Activated CD8-positive, alpha-beta memory T cell treated with anti-CD3 and anti-CD28 coated beads, Interleukin-2, amount 50 U/mL, for 1 hour (primary cell): ENCODE data around the gene MEI4.
"Not testable (repeated sequence)": the region's sequence is repeated elsewhere in the genome, so short reads cannot be mapped to it uniquely, and the experiment has no call there.

Experiments
- DNase-seq: peaks from one replicate; pipeline ENCODE4 v3.0.0-alpha.2; 2020; ENCODE audit errors: extremely low read depth

Gene MEI4

GRCh38 chr6:77814119-77814518 lies 161.3 kb downstream of the MEI4 start:
- DNase-seq, result no peak

- no peak for DNase-seq
Measured at GRCh38 chr6:77815531-77815930, 162.7 kb downstream of the MEI4 start.

- no peak for DNase-seq
Measured at GRCh38 chr6:77816766-77817270, 164.0 kb downstream of the MEI4 start.

- no peak for DNase-seq
Measured at GRCh38 chr6:77822265-77822664, 169.4 kb downstream of the MEI4 start.

GRCh38 chr6:77825204-77825603 lies 172.4 kb downstream of the MEI4 start:
- no peak for DNase-seq

- DNase-seq, result no peak
Measured at GRCh38 chr6:77829736-77830135, 176.9 kb downstream of the MEI4 start.

GRCh38 chr6:77833749-77834148 lies 180.9 kb downstream of the MEI4 start:
- not testable (repeated sequence) for DNase-seq

GRCh38 chr6:77834591-77834996 lies 181.8 kb downstream of the MEI4 start:
- no peak for DNase-seq

- DNase-seq, result no peak
Measured at GRCh38 chr6:77837034-77837784, 184.4 kb downstream of the MEI4 start.

GRCh38 chr6:77839292-77839691 lies 186.5 kb downstream of the MEI4 start:
- DNase-seq, result no peak

- DNase-seq, result no peak
Measured at GRCh38 chr6:77844822-77845221, 192.0 kb downstream of the MEI4 start.

- DNase-seq, result no peak
Measured at GRCh38 chr6:77853401-77853800, 200.6 kb downstream of the MEI4 start.

GRCh38 chr6:77856391-77856790 lies 203.6 kb downstream of the MEI4 start:
- no peak for DNase-seq

GRCh38 chr6:77857421-77857820 lies 204.6 kb downstream of the MEI4 start:
- DNase-seq, result no peak

- no peak for DNase-seq
Measured at GRCh38 chr6:77876300-77876699, 223.5 kb downstream of the MEI4 start.

- no peak for DNase-seq
Measured at GRCh38 chr6:77879527-77879926, 226.7 kb downstream of the MEI4 start.

- DNase-seq, result no peak
Measured at GRCh38 chr6:77880501-77880900, 227.7 kb downstream of the MEI4 start.

- no peak for DNase-seq
Measured at GRCh38 chr6:77883851-77884250, 231.0 kb downstream of the MEI4 start.

GRCh38 chr6:77893391-77893790 lies 240.6 kb downstream of the MEI4 start:
- DNase-seq, result no peak

GRCh38 chr6:77906070-77906469 lies 253.2 kb downstream of the MEI4 start:
- DNase-seq, result no peak

- no peak for DNase-seq
Measured at GRCh38 chr6:77910826-77911225, 258.0 kb downstream of the MEI4 start.

- DNase-seq, result no peak
Measured at GRCh38 chr6:77926198-77926751, 273.4 kb downstream of the MEI4 start.

- DNase-seq, result no peak
Measured at GRCh38 chr6:77930382-77930781, 277.5 kb downstream of the MEI4 start.

GRCh38 chr6:77930952-77931351 lies 278.1 kb downstream of the MEI4 start:
- DNase-seq, result no peak
